ENCODE measurements around the gene ATG7. TPM values are rescaled to one million over a fixed set of nuclear protein-coding genes. Genes with fewer than 3 reads are reported as not detected.
"Not testable (repeated sequence)": the region's sequence is repeated elsewhere in the genome, so short reads cannot be mapped to it uniquely, and the experiment has no call there.

ATG7 gene
- total RNA-seq, 2 experiments from 2014 or later, result 36.8 to 40.0 TPM

GRCh38 chr3:11591002-11591355 is 318.8 kb downstream of the ATG7 start:
- DNase-seq (no peak), ATAC-seq (no peak)
- CTCF ChIA-PET, result interaction anchor here (1.0 kb wide), 1 partner anchor 59 kb away, joined by 3 read pairs; no protein-coding TSS in a partner anchor
- Mint-ChIP-seq H3K4me3 (no peak overlapping the region), H3K27ac (peak overlapping the region; percentile 27), H3K9me3 (ENCODE audit: insufficient read depth) (no peaks in the 10 kb centered on the region), H3K27me3 (ENCODE audit: low read depth) (no peaks in the 10 kb centered on the region), H3K4me1 (ENCODE audit: low read depth) (peaks cover 23% of the 10 kb centered on the region), H3K36me3 (ENCODE audit: low read depth) (peaks cover 20% of the 10 kb centered on the region)
- POLR2A ChIA-PET, result no interaction called here

- Mint-ChIP-seq H3K27me3 (ENCODE audit: low read depth) (no peaks in the 10 kb centered on the region), H3K4me1 (ENCODE audit: low read depth) (peaks cover 23% of the 10 kb centered on the region), H3K36me3 (ENCODE audit: low read depth) (peaks cover 23% of the 10 kb centered on the region), H3K4me3 (no peak overlapping the region), H3K9me3 (ENCODE audit: insufficient read depth) (no peaks in the 10 kb centered on the region), H3K27ac (peak overlapping the region; percentile 27)
- no peak for DNase-seq
- POLR2A ChIA-PET, result no interaction called here
- ATAC-seq, result no peak
- CTCF ChIA-PET, result no interaction called here
Measured at GRCh38 chr3:11591391-11592282, 319.4 kb downstream of the ATG7 start.

- ChIA-PET POLR2A (no interaction called here), CTCF (no interaction called here)
- Mint-ChIP-seq H3K4me1 (ENCODE audit: low read depth) (peaks cover 21% of the 10 kb centered on the region), H3K4me3 (no peak overlapping the region), H3K27me3 (ENCODE audit: low read depth) (no peaks in the 10 kb centered on the region), H3K9me3 (ENCODE audit: insufficient read depth) (peaks cover 10% of the 10 kb centered on the region), H3K36me3 (ENCODE audit: low read depth) (peaks cover 32% of the 10 kb centered on the region), H3K27ac (peak overlapping the region; percentile 36)
- ATAC-seq, result no peak
- DNase-seq, result no peak
Measured at GRCh38 chr3:11592445-11593298, 320.5 kb downstream of the ATG7 start.

GRCh38 chr3:11593318-11594034 is 321.3 kb downstream of the ATG7 start:
- POLR2A ChIA-PET, result no interaction called here
- Mint-ChIP-seq H3K36me3 (ENCODE audit: low read depth) (peaks cover 40% of the 10 kb centered on the region), H3K9me3 (ENCODE audit: insufficient read depth) (peaks cover 11% of the 10 kb centered on the region), H3K4me3 (no peak overlapping the region), H3K27ac (peak overlapping the region; percentile 4), H3K4me1 (ENCODE audit: low read depth) (peaks cover 17% of the 10 kb centered on the region), H3K27me3 (ENCODE audit: low read depth) (no peaks in the 10 kb centered on the region)
- CTCF ChIA-PET, result no interaction called here
- DNase-seq (no peak), ATAC-seq (no peak)

- Mint-ChIP-seq H3K36me3 (ENCODE audit: low read depth) (peaks cover 46% of the 10 kb centered on the region), H3K9me3 (ENCODE audit: insufficient read depth) (peaks cover 11% of the 10 kb centered on the region)
- H3K4me3 Mint-ChIP-seq; H3K27ac Mint-ChIP-seq; CTCF ChIA-PET; ATAC-seq; H3K27me3 Mint-ChIP-seq (ENCODE audit: low read depth); POLR2A ChIA-PET; H3K4me1 Mint-ChIP-seq (ENCODE audit: low read depth); DNase-seq: not testable (repeated sequence)
Measured at GRCh38 chr3:11595024-11595423, 322.8 kb downstream of the ATG7 start.

GRCh38 chr3:11596387-11596786 is 324.2 kb downstream of the ATG7 start:
- H3K4me3 Mint-ChIP-seq, result no peak overlapping the region
- DNase-seq (no peak), ATAC-seq (no peak)
- ChIA-PET POLR2A (no interaction called here), CTCF (no interaction called here)
- no peaks in the 10 kb centered on the region for H3K27me3 Mint-ChIP-seq (ENCODE audit: low read depth)
- no peak overlapping the region for H3K27ac Mint-ChIP-seq
- H3K9me3 Mint-ChIP-seq (ENCODE audit: insufficient read depth), result peaks cover 11% of the 10 kb centered on the region
- peaks cover 57% of the 10 kb centered on the region for H3K36me3 Mint-ChIP-seq (ENCODE audit: low read depth)
- H3K4me1 Mint-ChIP-seq (ENCODE audit: low read depth), result peaks cover 17% of the 10 kb centered on the region

GRCh38 chr3:11600501-11601282 is 328.5 kb downstream of the ATG7 start:
- Mint-ChIP-seq H3K27ac (peak overlapping the region; percentile 8), H3K4me3 (no peak overlapping the region), H3K27me3 (ENCODE audit: low read depth) (no peaks in the 10 kb centered on the region), H3K4me1 (ENCODE audit: low read depth) (peaks cover 37% of the 10 kb centered on the region), H3K36me3 (ENCODE audit: low read depth) (peaks cover 52% of the 10 kb centered on the region), H3K9me3 (ENCODE audit: insufficient read depth) (peaks cover 11% of the 10 kb centered on the region)
- DNase-seq (no peak), ATAC-seq (no peak)
- CTCF ChIA-PET, result interaction anchor here (1.2 kb wide), 1 partner anchor 24 kb away, joined by 3 read pairs; no protein-coding TSS in a partner anchor
- POLR2A ChIA-PET, result interaction anchor here (1.0 kb wide), 1 partner anchor 11 kb away, joined by 3 read pairs; no protein-coding TSS in a partner anchor

- Mint-ChIP-seq H3K4me3 (peak overlapping the region; percentile 36), H3K36me3 (ENCODE audit: low read depth) (peaks cover 55% of the 10 kb centered on the region), H3K4me1 (ENCODE audit: low read depth) (peaks cover 46% of the 10 kb centered on the region), H3K27me3 (ENCODE audit: low read depth) (no peaks in the 10 kb centered on the region), H3K9me3 (ENCODE audit: insufficient read depth) (peaks cover 11% of the 10 kb centered on the region), H3K27ac (peak overlapping the region; percentile 79)
- ChIA-PET CTCF (no interaction called here), POLR2A (no interaction called here)
- DNase-seq (peak; percentile 51), ATAC-seq (peak; percentile 83)
Measured at GRCh38 chr3:11601446-11602238, 329.4 kb downstream of the ATG7 start.

- ChIA-PET CTCF (no interaction called here), POLR2A (no interaction called here)
- Mint-ChIP-seq H3K9me3 (ENCODE audit: insufficient read depth) (peaks cover 4% of the 10 kb centered on the region), H3K27ac (peak overlapping the region; percentile 79), H3K4me1 (ENCODE audit: low read depth) (peaks cover 53% of the 10 kb centered on the region), H3K27me3 (ENCODE audit: low read depth) (no peaks in the 10 kb centered on the region), H3K4me3 (peak overlapping the region; percentile 36), H3K36me3 (ENCODE audit: low read depth) (peaks cover 54% of the 10 kb centered on the region)
- DNase-seq (no peak), ATAC-seq (no peak)
Measured at GRCh38 chr3:11602239-11602840, 330.1 kb downstream of the ATG7 start.

GRCh38 chr3:11602886-11603527 is 330.8 kb downstream of the ATG7 start:
- ATAC-seq (no peak), DNase-seq (no peak)
- peaks cover 48% of the 10 kb centered on the region for H3K36me3 Mint-ChIP-seq (ENCODE audit: low read depth)
- no peak overlapping the region for H3K27ac Mint-ChIP-seq
- POLR2A ChIA-PET, result no interaction called here
- H3K4me1 Mint-ChIP-seq (ENCODE audit: low read depth), result peaks cover 54% of the 10 kb centered on the region
- H3K9me3 Mint-ChIP-seq (ENCODE audit: insufficient read depth), result no peaks in the 10 kb centered on the region
- CTCF ChIA-PET, result no interaction called here
- no peak overlapping the region for H3K4me3 Mint-ChIP-seq
- H3K27me3 Mint-ChIP-seq (ENCODE audit: low read depth), result no peaks in the 10 kb centered on the region
